ENCODE measurements around the gene CHP2. TPM values are rescaled to one million over a fixed set of nuclear protein-coding genes. Genes with fewer than 3 reads are reported as not detected.

CHP2 gene
- total and polyA plus RNA-seq, 2 donors (not counting 1 experiment from before 2014, with no cell fraction given), result not detected

GRCh38 chr16:23803591-23804123 is 48.8 kb downstream of the CHP2 start:
- H2AFZ ChIP-seq (ENCODE audit: insufficient read depth, low read depth, low read length, poor library complexity, severe bottlenecking), result peak overlapping the region; percentile 44
- Mint-ChIP-seq H3K27me3 (no peaks in the 10 kb centered on the region), H3K4me3 (peak overlapping the region; percentile 52), H3K27ac (peak overlapping the region; percentile 12), H3K9me3 (ENCODE audit: insufficient read depth) (no peaks in the 10 kb centered on the region), H3K4me1 (peaks cover 35% of the 10 kb centered on the region)
- H4K20me1 ChIP-seq (ENCODE audit: control insufficient read depth, insufficient read depth, low read length, poor library complexity, severe bottlenecking), result no peaks in the 10 kb centered on the region
- ChIA-PET CTCF (interaction anchor here (0.5 to 15.1 kb wide), 64 partner anchors 9 to 1797 kb away, joined by 3 to 493 read pairs (median 5); partner anchors contain the start of gene PRKCB), POLR2A (interaction anchor here (0.9 to 1.3 kb wide), 4 partner anchors 23 to 211 kb away, joined by 3 to 4 read pairs (median 3); no protein-coding TSS in a partner anchor)
- DNase-seq (peak; percentile 80), ATAC-seq (ENCODE audit: low read depth) (peak; percentile 78)
- peaks cover 25 to 43% of the 10 kb centered on the region in 2 donors for H3K4me1 ChIP-seq (ENCODE audit: control insufficient read depth in 2 of 2, insufficient read depth in 2 of 2, low read length in 2 of 2)
- H3K4me2 ChIP-seq (replicated peaks; ENCODE audit: low read depth, low read length, poor library complexity, severe bottlenecking), result peak overlapping the region; percentile 56
- H3K9me3 ChIP-seq (ENCODE audit: control extremely low read depth in 1 of 3, control insufficient read depth in 2 of 3, insufficient read depth in 1 of 3, low read length in 2 of 3), result no peaks in the 10 kb centered on the region
- intact Hi-C loops (cut with micrococcal nuclease), result loop anchor here (1.0 to 5.0 kb wide), 3 partner anchors 34 to 449 kb away; no protein-coding TSS in a partner anchor
- peak overlapping the region; percentile 7 for H3K9ac ChIP-seq (ENCODE audit: low read length)
- 15% methylated on average over 9 of the region's 9 CpGs for WGBS (ENCODE audit: insufficient coverage)
- no peak overlapping the region for H3K27ac ChIP-seq (ENCODE audit: low read length in 2 of 2)
- no peak for TF ChIP-seq EZH2 (IDR thresholded peaks at IDR 0.05; ENCODE audit: borderline replicate concordance, insufficient read depth, low read depth, low read length, poor library complexity, severe bottlenecking)
- peak; percentile 76 for TF ChIP-seq CTCF (IDR thresholded peaks at IDR 0.05)
- H3K27me3 ChIP-seq (replicated peaks in 1 of 4; ENCODE audit: control extremely low read depth in 1 of 4, control insufficient read depth in 3 of 4, insufficient read depth in 4 of 4, low read length in 3 of 4), result no peaks in the 10 kb centered on the region
- peaks cover 49% of the 10 kb centered on the region for H3K79me2 ChIP-seq (ENCODE audit: control insufficient read depth, insufficient read depth, low read length)
- H3K4me3 ChIP-seq (ENCODE audit: control extremely low read depth in 1 of 5, extremely low read depth in 1 of 5, insufficient read depth in 1 of 5, low read depth in 2 of 5, low read length in 4 of 5), result peak overlapping the region in 2 of 5 experiments; percentile 11 to 37
- no peaks in the 10 kb centered on the region for H3K36me3 ChIP-seq (replicated peaks in 1 of 2; ENCODE audit: control extremely low read depth in 1 of 2, control insufficient read depth in 1 of 2, extremely low read depth in 1 of 2, insufficient read depth in 2 of 2, low read length in 1 of 2)

GRCh38 chr16:23807028-23807427 is 52.2 kb downstream of the CHP2 start:
- peak; percentile 83 for ATAC-seq (ENCODE audit: low read depth)

More at GRCh38 chr16:23807028-23807427, 52.2 kb downstream of the CHP2 start:
- Mint-ChIP-seq H3K4me3 (peak overlapping the region; percentile 77), H3K4me1 (peaks cover 29% of the 10 kb centered on the region), H3K9me3 (ENCODE audit: insufficient read depth) (no peaks in the 10 kb centered on the region), H3K27ac (peak overlapping the region; percentile 96), H3K27me3 (no peaks in the 10 kb centered on the region)
- Histone ChIP-seq H3K27ac (ENCODE audit: low read length in 2 of 2) (peak overlapping the region; percentile 50 to 88), H3K79me2 (ENCODE audit: control insufficient read depth, insufficient read depth, low read length) (peaks cover 40% of the 10 kb centered on the region), H3K4me2 (replicated peaks; ENCODE audit: low read depth, low read length, poor library complexity, severe bottlenecking) (peak overlapping the region; percentile 50), H3K27me3 (replicated peaks in 1 of 4; ENCODE audit: control extremely low read depth in 1 of 4, control insufficient read depth in 3 of 4, insufficient read depth in 4 of 4, low read length in 3 of 4) (no peaks in the 10 kb centered on the region), H3K4me1 (ENCODE audit: control insufficient read depth in 2 of 2, insufficient read depth in 2 of 2, low read length in 2 of 2) (peaks cover 25 to 41% of the 10 kb centered on the region in 2 donors), H3K9ac (ENCODE audit: low read length) (no peak overlapping the region), H3K4me3 (ENCODE audit: control extremely low read depth in 1 of 5, extremely low read depth in 1 of 5, insufficient read depth in 1 of 5, low read depth in 2 of 5, low read length in 4 of 5) (no peak overlapping the region), H4K20me1 (ENCODE audit: control insufficient read depth, insufficient read depth, low read length, poor library complexity, severe bottlenecking) (no peaks in the 10 kb centered on the region), H3K36me3 (replicated peaks in 1 of 2; ENCODE audit: control extremely low read depth in 1 of 2, control insufficient read depth in 1 of 2, extremely low read depth in 1 of 2, insufficient read depth in 2 of 2, low read length in 1 of 2) (no peaks in the 10 kb centered on the region), H3K9me3 (ENCODE audit: control extremely low read depth in 1 of 3, control insufficient read depth in 2 of 3, insufficient read depth in 1 of 3, low read length in 2 of 3) (no peaks in the 10 kb centered on the region), H2AFZ (ENCODE audit: insufficient read depth, low read depth, low read length, poor library complexity, severe bottlenecking) (no peak overlapping the region)
- peak; percentile 76 for DNase-seq
- CTCF ChIA-PET, result interaction anchor here (0.6 to 15.1 kb wide), 14 partner anchors 17 to 698 kb away, joined by 3 to 493 read pairs (median 6); partner anchors contain the start of gene PRKCB
- WGBS (ENCODE audit: insufficient coverage), result no CpG with 5 or more reads among the region's 1 CpG
- no peak for TF ChIP-seq EZH2 (IDR thresholded peaks at IDR 0.05; ENCODE audit: borderline replicate concordance, insufficient read depth, low read depth, low read length, poor library complexity, severe bottlenecking)
- intact Hi-C loops (cut with micrococcal nuclease), result loop anchor here (1.0 to 2.0 kb wide), 2 partner anchors 20 to 28 kb away; partner anchors contain the start of gene PRKCB
- POLR2A ChIA-PET, result interaction anchor here (0.7 kb wide), 3 partner anchors 109 to 201 kb away, joined by 3 to 10 read pairs (median 5); no protein-coding TSS in a partner anchor

Other genes starting within 250 kb of the CHP2 start
- gene GGA2, start 244.5 kb upstream of the CHP2 start, total RNA-seq, result 832 and 865 TPM in 2 replicates
- gene GGA2, start 244.5 kb upstream of the CHP2 start, polyA plus RNA-seq, result 227 and 310 TPM in 2 replicates
- 14.6 and 14.7 TPM in 2 replicates for gene EARS2, start 197.7 kb upstream of the CHP2 start, total RNA-seq
- gene EARS2, start 197.7 kb upstream of the CHP2 start, polyA plus RNA-seq, result 13.0 and 15.1 TPM in 2 replicates
- 47.3 and 49.2 TPM in 2 replicates for gene UBFD1, start 197.3 kb upstream of the CHP2 start, total RNA-seq
- 12.8 and 14.4 TPM in 2 replicates for gene UBFD1, start 197.3 kb upstream of the CHP2 start, polyA plus RNA-seq
- gene NDUFAB1, start 158.7 kb upstream of the CHP2 start, total RNA-seq, result 30.5 and 33.6 TPM in 2 replicates
- 30.6 and 39.3 TPM in 2 replicates for gene NDUFAB1, start 158.7 kb upstream of the CHP2 start, polyA plus RNA-seq
- gene PALB2, start 113.7 kb upstream of the CHP2 start, total RNA-seq, result 14.9 and 16.3 TPM in 2 replicates
- gene PALB2, start 113.7 kb upstream of the CHP2 start, polyA plus RNA-seq, result 2.8 and 3.6 TPM in 2 replicates
- 58.3 and 62.3 TPM in 2 replicates for gene DCTN5, start 113.6 kb upstream of the CHP2 start, total RNA-seq
- gene DCTN5, start 113.6 kb upstream of the CHP2 start, polyA plus RNA-seq, result 22.3 and 22.4 TPM in 2 replicates
- gene PLK1, start 76.1 kb upstream of the CHP2 start, total RNA-seq, result 2.7 and 3.0 TPM in 2 replicates
- 2.0 and 3.5 TPM in 2 replicates for gene PLK1, start 76.1 kb upstream of the CHP2 start, polyA plus RNA-seq
- not detected in 2 replicates for gene ERN2, start 41.8 kb upstream of the CHP2 start, total RNA-seq
- not detected in 2 replicates for gene ERN2, start 41.8 kb upstream of the CHP2 start, polyA plus RNA-seq
- gene PRKCB, start 81.0 kb downstream of the CHP2 start, total RNA-seq, result 373 and 397 TPM in 2 replicates
- gene PRKCB, start 81.0 kb downstream of the CHP2 start, polyA plus RNA-seq, result 106 and 121 TPM in 2 replicates

Measured in B cell (primary cell).